Erythroblast (primary cell): ENCODE results near the gene IFT81.

Experiments used
- GATA1 ChIP-seq: IDR thresholded peaks from 2 replicates; pipeline ENCODE4 v1.6.1; 2011; ENCODE audit warnings: low read depth, mild to moderate bottlenecking, control low read depth, low read length, moderate library complexity
- POLR2A ChIP-seq: IDR thresholded peaks from 2 replicates; pipeline ENCODE4 v1.6.1; 2011; ENCODE audit warnings: mild to moderate bottlenecking, low read length

DNA sequence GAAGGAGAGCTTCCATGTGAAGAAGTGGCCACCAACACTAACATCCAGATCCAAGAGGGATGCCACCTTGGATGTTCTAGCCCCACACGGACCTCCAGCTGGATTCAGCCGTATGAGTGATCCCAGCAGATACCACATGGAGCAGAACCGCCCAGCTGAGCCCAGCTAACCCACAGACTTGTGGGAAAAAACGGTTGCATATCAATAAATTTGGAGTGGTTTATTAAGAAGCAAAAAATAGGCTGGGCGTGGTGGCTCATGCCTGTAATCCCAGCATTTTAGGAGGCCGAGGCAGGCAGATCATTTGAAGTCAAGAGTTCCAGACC lies 11.9 kb upstream of the IFT81 start:
- no peak for TF ChIP-seq POLR2A
- TF ChIP-seq GATA1: no peak
